HG02885 (cell line): ENCODE data around the gene PRSS50.
A peak's percentile ranks its signal among the peaks of the same experiment; 100 is the strongest.

Experiments used
- ATAC-seq: cut with Tn5 transposase; IDR thresholded peaks from one replicate; pipeline ENCODE4 v1.9.1; 2021; ENCODE audit warnings: mild to moderate bottlenecking; ENCODE audit not compliant: unreplicated experiment, poor library complexity

The PRSS50 gene

GRCh38 chr3:46729038-46729437, 11.4 kb upstream of the PRSS50 start:
- no peak for ATAC-seq

- no peak for ATAC-seq
Measured at GRCh38 chr3:46725621-46726314, 8.1 kb upstream of the PRSS50 start.

- ATAC-seq = no peak
Measured at GRCh38 chr3:46724424-46724823, 6.8 kb upstream of the PRSS50 start.

- no peak for ATAC-seq
Measured at GRCh38 chr3:46722443-46722842, 4.8 kb upstream of the PRSS50 start.

- ATAC-seq = no peak
Measured at GRCh38 chr3:46721009-46721408, 3.3 kb upstream of the PRSS50 start.

GRCh38 chr3:46719735-46720271, 2.1 kb upstream of the PRSS50 start:
- ATAC-seq = no peak

GRCh38 chr3:46719044-46719565, 1.4 kb upstream of the PRSS50 start:
- ATAC-seq = no peak

GRCh38 chr3:46716461-46717441, 918 bp downstream of the PRSS50 start:
- ATAC-seq = no peak

- no peak for ATAC-seq
Measured at GRCh38 chr3:46715507-46716175, 2.0 kb downstream of the PRSS50 start.

- no peak for ATAC-seq
Measured at GRCh38 chr3:46714728-46715506, 2.8 kb downstream of the PRSS50 start.

- ATAC-seq = peak; percentile 64
Measured at GRCh38 chr3:46713898-46714552, 3.6 kb downstream of the PRSS50 start.

- ATAC-seq = no peak
Measured at GRCh38 chr3:46713050-46713897, 4.4 kb downstream of the PRSS50 start.

- ATAC-seq = no peak
Measured at GRCh38 chr3:46712191-46713049, 5.2 kb downstream of the PRSS50 start.

- ATAC-seq = no peak
Measured at GRCh38 chr3:46711760-46712159, 5.9 kb downstream of the PRSS50 start.

- ATAC-seq = no peak
Measured at GRCh38 chr3:46711305-46711704, 6.4 kb downstream of the PRSS50 start.

- ATAC-seq = no peak
Measured at GRCh38 chr3:46710671-46711295, 6.9 kb downstream of the PRSS50 start.

GRCh38 chr3:46710229-46710628, 7.4 kb downstream of the PRSS50 start:
- ATAC-seq = no peak
